Left lobe of liver (tissue), 2 donors: ENCODE data around the gene PTBP1. TPM values are rescaled to one million over a fixed set of nuclear protein-coding genes. Genes with fewer than 3 reads are reported as not detected.
A peak's percentile ranks its signal among the peaks of the same experiment; 100 is the strongest.
"Not testable (repeated sequence)": the region's sequence is repeated elsewhere in the genome, so short reads cannot be mapped to it uniquely, and the experiment has no call there.

Source experiments
- ATAC-seq: fragments of 200-7000 bp; cut with Tn5 transposase; one replicate; pipeline ENCODE4 v1.9.1; 2020; ENCODE audit warnings: mild to moderate bottlenecking, moderate library complexity
- DNase-seq: peaks from one replicate; pipeline ENCODE4 v3.0.0-alpha.2; 2020; ENCODE audit warnings: low spot score
- total RNA-seq: library from RNA; stranded (reverse); gene quantifications from one replicate; pipeline ENCODE4 v1.2.1, GENCODE V29; 2021
- donor health status: DM: no; HTN: no; CAD: no; lungs with moderate emphysema.
- donor health status: DM: no; HTN: yes; CAD: no.

PTBP1 gene
- total RNA-seq, 1 donor from 2014 or later = 115 TPM

DNA sequence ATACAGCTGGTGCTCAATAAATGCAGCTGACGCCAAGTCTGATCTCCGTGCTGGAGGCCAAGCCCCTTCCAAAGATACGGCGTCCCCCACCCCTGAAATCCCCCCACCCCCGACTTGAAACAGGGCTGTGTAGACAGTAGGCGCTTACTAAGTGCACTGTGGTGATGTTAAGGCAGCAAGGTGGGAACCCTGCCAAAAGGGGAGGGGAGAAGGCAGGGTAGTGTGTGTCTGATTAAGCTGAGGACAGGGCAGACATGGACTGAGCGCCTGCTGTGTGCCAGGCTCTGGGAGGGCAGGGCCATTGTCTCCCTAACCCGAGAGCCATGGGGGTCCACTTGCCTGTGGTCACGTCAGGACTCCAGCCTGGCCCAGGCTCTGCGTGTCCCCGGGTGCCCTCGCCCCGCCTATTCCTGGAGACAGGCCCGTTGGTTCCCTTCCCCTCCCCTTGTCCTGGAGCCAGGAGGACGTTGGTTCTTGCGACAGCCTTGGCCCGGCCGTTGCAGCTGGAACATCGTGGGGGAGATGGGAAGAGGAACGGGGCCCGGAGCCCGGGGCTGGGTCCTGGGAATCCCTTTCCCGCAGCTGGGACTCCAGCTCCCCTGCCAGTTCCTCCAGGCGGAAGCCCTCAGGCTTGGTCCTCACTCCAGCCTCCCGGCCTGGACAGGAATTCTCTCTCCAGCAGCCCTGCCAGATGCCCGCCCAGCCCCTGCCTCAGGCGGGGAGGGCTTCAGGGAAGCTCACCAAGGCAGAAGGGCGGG is 53.1 kb downstream of the PTBP1 start:
- peak; percentile 91 for DNase-seq
- ATAC-seq = peak; percentile 97

DNA sequence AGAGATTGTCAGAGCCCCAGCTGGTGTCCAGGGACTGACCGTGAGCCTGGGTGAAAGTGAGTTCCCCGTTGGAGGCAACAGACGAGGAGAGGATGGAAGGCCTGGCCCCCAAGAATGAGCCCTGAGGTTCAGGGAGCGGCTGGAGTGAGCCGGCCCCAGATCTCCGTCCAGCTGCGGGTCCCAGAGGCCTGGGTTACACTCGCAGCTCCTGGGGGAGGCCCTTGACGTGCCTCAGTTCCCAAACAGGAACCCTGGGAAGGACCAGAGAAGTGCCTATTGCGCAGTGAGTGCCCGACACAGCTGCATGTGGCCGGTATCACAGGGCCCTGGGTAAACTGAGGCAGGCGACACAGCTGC is 53.7 kb downstream of the PTBP1 start:
- DNase-seq (peak; percentile 49), ATAC-seq (no peak)

- DNase-seq (no peak), ATAC-seq (no peak)
Observed at GRCh38 chr19:852136-853013, 55.1 kb downstream of the PTBP1 start, which contains the start of gene ELANE. Gene ELANE, plus strand, starts transcription at chr19:852303. Its CDS starts 26 bp downstream, at chr19:852329.

DNA sequence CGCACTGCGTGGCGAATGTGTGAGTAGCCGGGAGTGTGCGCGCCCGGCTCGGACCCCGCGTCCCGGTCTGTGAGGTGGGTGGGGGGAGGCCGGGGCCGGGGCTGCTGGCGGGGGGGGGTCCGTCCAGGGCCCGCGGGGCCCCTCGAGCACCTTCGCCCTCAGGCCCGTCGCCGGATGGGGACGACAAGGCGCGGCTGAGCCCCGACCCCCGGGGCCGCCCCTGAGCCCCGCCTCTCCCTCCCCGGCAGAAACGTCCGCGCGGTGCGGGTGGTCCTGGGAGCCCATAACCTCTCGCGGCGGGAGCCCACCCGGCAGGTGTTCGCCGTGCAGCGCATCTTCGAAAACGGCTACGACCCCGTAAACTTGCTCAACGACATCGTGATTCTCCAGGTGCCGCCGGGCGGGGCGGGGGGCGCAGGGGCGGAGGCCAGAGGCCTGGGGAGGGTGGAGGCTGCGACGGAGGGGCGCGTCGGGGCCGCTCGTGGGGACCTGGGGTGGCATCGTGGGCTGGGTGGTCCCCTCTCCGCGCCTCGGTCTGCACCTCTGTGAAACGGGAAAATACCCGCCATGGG is 55.8 kb downstream of the PTBP1 start:
- no peak for ATAC-seq

GRCh38 chr19:853614-854220 is 56.5 kb downstream of the PTBP1 start:
- ATAC-seq, DNase-seq: not testable (repeated sequence)

More for the DNA sequence above, 55.8 kb downstream of the PTBP1 start:
- no peak for DNase-seq

DNA sequence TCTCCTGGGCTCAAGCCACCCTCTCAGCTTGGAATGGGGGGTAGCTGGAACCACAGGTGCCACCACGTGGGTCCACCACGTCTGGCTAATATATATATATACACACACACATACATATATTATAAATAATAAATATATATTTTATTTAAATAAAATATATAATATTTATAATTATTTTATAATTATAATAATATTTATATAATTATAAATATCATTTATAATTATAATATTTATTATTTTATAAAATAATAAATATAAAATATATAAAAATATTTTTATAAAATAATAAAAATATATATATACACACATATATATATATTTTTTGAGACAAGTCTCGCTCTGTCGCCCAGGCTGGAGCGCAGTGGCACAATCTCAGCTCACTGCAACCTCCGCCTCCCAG is 57.3 kb downstream of the PTBP1 start:
- DNase-seq = no peak
- ATAC-seq = no peak

DNA sequence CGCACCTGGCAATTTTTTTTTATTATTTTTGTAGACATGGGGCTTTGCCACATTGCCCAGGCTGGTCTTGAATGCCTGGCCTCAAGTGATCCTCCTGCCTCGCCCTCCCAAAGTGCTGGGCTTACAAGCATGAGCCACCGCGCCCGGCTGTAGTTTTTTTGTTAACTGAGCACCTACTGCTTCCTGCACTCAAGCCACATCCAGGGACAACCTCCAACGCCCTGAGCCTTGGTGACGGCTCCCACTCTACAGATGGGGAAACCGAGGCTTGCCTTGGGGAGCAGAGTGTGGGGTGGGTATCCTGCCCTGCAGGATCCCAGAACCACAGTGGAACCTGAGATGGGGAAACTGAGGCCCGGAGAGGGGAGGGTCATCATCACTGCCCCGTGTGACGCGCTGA is 57.9 kb downstream of the PTBP1 start:
- DNase-seq (no peak), ATAC-seq (no peak)

DNA sequence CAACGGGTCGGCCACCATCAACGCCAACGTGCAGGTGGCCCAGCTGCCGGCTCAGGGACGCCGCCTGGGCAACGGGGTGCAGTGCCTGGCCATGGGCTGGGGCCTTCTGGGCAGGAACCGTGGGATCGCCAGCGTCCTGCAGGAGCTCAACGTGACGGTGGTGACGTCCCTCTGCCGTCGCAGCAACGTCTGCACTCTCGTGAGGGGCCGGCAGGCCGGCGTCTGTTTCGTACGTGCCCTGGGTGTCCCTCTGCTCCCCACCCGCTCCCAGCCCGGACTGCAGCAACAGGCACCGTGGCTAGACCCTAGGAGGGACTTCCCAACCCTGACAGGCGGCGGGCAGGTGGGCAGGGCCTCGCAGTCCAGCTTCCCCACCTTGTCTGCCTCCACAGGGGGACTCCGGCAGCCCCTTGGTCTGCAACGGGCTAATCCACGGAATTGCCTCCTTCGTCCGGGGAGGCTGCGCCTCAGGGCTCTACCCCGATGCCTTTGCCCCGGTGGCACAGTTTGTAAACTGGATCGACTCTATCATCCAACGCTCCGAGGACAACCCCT is 58.4 kb downstream of the PTBP1 start:
- DNase-seq = no peak

GRCh38 chr19:858284-858683 is 61.0 kb downstream of the PTBP1 start:
- ATAC-seq (no peak), DNase-seq (no peak)

More for the DNA sequence above, 58.4 kb downstream of the PTBP1 start:
- no peak for ATAC-seq

DNA sequence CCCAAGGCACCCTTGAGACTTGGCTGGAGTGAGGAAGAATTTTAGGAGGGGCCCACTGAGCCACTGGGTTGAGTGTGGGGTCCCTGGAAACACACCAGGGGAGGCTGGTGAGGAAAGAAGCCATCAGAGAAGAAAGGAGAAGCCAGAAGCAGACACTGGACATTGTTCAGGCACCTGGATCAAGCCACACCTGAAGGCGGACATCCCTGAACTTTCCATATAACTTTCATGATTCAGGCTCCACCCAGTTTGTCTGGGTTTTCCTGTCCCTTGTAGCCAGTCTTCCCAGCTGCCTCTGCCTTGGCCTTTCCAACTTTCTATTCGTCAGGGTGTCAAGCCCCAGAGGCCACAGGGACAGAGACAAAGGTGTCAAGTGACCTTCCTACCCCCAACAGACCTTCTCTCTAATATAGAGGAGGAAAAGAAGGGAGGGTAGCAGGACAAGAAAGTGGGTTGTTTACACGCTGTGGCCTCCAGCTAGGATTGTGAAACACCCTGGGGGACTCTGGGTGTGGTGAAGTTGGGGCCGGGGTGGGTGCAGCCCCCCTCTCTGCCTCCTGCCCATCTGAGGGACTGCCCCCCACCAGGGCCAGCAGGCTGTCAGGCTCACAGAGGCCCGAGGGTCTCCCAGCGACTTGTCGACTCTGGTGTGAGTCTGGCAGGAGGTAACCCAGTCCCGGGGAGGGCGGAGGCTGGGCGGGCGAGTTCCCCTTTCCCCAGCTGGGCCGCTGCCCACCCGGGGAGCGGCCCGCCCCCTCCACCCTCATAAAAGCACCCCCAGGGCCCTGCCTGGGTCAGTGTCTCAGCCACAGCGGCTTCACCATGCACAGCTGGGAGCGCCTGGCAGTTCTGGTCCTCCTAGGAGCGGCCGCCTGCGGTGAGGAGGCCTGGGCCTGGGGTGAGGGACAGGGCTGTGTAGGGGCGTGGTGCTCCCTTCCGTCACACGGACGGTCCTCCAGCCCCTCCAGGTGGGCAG is 61.9 kb downstream of the PTBP1 start, which contains the start of gene CFD:
CFD (plus strand) TSS at position 797 of the 976 bp plus-strand sequence; CDS start at position 823, 26 bp downstream.
- DNase-seq = no peak
- peak; percentile 14 for ATAC-seq

- no peak for ATAC-seq
- no peak for DNase-seq
Observed at GRCh38 chr19:861141-861755, 64.0 kb downstream of the PTBP1 start.

Other genes starting within 250 kb of the PTBP1 start
- 98.2 TPM for gene BSG, start 224.9 kb upstream of the PTBP1 start, total RNA-seq
- 0.30 TPM for gene HCN2, start 207.6 kb upstream of the PTBP1 start, total RNA-seq
- 51.8 TPM for gene POLRMT, start 163.9 kb upstream of the PTBP1 start, total RNA-seq
- gene FGF22, start 157.6 kb upstream of the PTBP1 start, total RNA-seq = 0.30 TPM
- 22.2 TPM for gene RNF126, start 134.2 kb upstream of the PTBP1 start, total RNA-seq
- gene FSTL3, start 121.1 kb upstream of the PTBP1 start, total RNA-seq = 4.3 TPM
- gene PRSS57, start 102.0 kb upstream of the PTBP1 start, total RNA-seq = not detected
- 6.6 TPM for gene PALM, start 88.5 kb upstream of the PTBP1 start, total RNA-seq
- gene MISP, start 46.3 kb upstream of the PTBP1 start, total RNA-seq = 0.18 TPM
- not detected for gene PLPPR3, start 24.5 kb downstream of the PTBP1 start, total RNA-seq
- gene AZU1, start 30.4 kb downstream of the PTBP1 start, total RNA-seq = 0.60 TPM
- gene PRTN3, start 43.5 kb downstream of the PTBP1 start, total RNA-seq = 0.23 TPM
- gene ELANE, start 54.9 kb downstream of the PTBP1 start, total RNA-seq = 0.58 TPM
- 6.1 TPM for gene CFD, start 62.2 kb downstream of the PTBP1 start, total RNA-seq
- gene MED16, start 95.7 kb downstream of the PTBP1 start, total RNA-seq = 36.3 TPM
- not detected for gene RNU6-9, start 96.0 kb downstream of the PTBP1 start, total RNA-seq
- gene R3HDM4, start 115.8 kb downstream of the PTBP1 start, total RNA-seq = 20.9 TPM
- not detected for gene KISS1R, start 119.9 kb downstream of the PTBP1 start, total RNA-seq
- gene ARID3A, start 128.6 kb downstream of the PTBP1 start, total RNA-seq = 3.6 TPM
- 34.7 TPM for gene WDR18, start 186.9 kb downstream of the PTBP1 start, total RNA-seq
- not detected for gene GRIN3B, start 203.0 kb downstream of the PTBP1 start, total RNA-seq
- gene TMEM259, start 223.7 kb downstream of the PTBP1 start, total RNA-seq = 117 TPM
- gene RNU6-2, start 224.1 kb downstream of the PTBP1 start, total RNA-seq = not detected
- gene CNN2, start 229.2 kb downstream of the PTBP1 start, total RNA-seq = 23.2 TPM
- gene ABCA7, start 242.7 kb downstream of the PTBP1 start, total RNA-seq = 10.4 TPM